ENCODE data around the gene OR13C3. TPM values are rescaled to one million over a fixed set of nuclear protein-coding genes. Genes with fewer than 3 reads are reported as not detected.

Gene OR13C3
- total RNA-seq, 2 experiments from 2014 or later: not detected

- BruUV-seq (replicated peaks): no TSS peak
- no peak for TF ChIP-seq EZH2phosphoT487 (IDR thresholded peaks at IDR 0.05; ENCODE audit: borderline replicate concordance, low read depth, low read length)
- H3K9me3 ChIP-seq (ENCODE audit: low read length): no peaks in the 10 kb centered on the region
- H3K4me3 ChIP-seq (ENCODE audit: low read depth, low read length, poor library complexity, severe bottlenecking): no peak overlapping the region
- H2AFZ ChIP-seq (ENCODE audit: low read length): no peak overlapping the region
- CTCF ChIA-PET (ENCODE audit: unreplicated experiment): no interaction called here
- H3K27ac ChIP-seq (ENCODE audit: low read depth, low read length, poor library complexity, severe bottlenecking): no peak overlapping the region
- intact Hi-C loops (cut with micrococcal nuclease; ENCODE audit: unreplicated experiment): no loop called here
- no peaks in the 10 kb centered on the region for H3K9me2 ChIP-seq (ENCODE audit: insufficient read depth, low read length)
- no peaks in the 10 kb centered on the region for H4K20me1 ChIP-seq (ENCODE audit: insufficient read depth, low read length)
- no peaks in the 10 kb centered on the region for H3K79me2 ChIP-seq (ENCODE audit: insufficient read depth, low read depth, low read length)
- H3K4me1 ChIP-seq (ENCODE audit: insufficient read depth, low read length, poor library complexity, severe bottlenecking): no peaks in the 10 kb centered on the region
- POLR2A ChIA-PET: interaction anchor here (0.6 kb wide), 1 partner anchor 78 kb away, joined by 4 read pairs; no protein-coding TSS in a partner anchor
- H3K36me3 ChIP-seq (ENCODE audit: insufficient read depth, low read length): no peaks in the 10 kb centered on the region
- H3K4me2 ChIP-seq (ENCODE audit: low read length): no peak overlapping the region
- no peak for DNase-seq (ENCODE audit: low spot score)
Measured at GRCh38 chr9:104553261-104553660, 16.6 kb upstream of the OR13C3 start.

DNA sequence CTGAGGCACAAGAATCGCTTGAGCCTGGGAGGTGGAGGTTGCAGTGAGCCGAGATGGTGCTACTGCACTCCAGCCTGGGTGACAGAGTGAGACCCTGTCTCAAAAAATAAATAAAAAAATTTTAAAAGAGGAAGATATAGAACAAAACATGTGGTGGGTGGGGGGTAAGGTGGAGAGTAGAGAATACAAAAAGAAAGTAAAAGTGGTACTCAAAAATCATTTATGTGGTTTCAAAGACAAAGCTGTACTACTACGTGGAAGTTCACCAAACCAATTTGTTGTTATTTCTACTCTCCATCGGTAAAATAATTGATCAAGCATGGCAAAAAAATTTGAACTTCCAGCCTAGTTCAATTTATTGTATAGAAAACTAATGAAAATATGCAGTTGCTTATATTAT lies 8.0 kb upstream of the OR13C3 start:
- CTCF ChIA-PET (ENCODE audit: unreplicated experiment): no interaction called here
- no TSS peak for BruUV-seq (replicated peaks)
- no peak overlapping the region for H3K4me3 ChIP-seq (ENCODE audit: low read depth, low read length, poor library complexity, severe bottlenecking)
- POLR2A ChIA-PET: interaction anchor here (0.9 kb wide), 1 partner anchor 19 kb away, joined by 3 read pairs; no protein-coding TSS in a partner anchor
- no peak overlapping the region for H2AFZ ChIP-seq (ENCODE audit: low read length)
- no peak overlapping the region for H3K27ac ChIP-seq (ENCODE audit: low read depth, low read length, poor library complexity, severe bottlenecking)
- no peaks in the 10 kb centered on the region for H4K20me1 ChIP-seq (ENCODE audit: insufficient read depth, low read length)
- no peaks in the 10 kb centered on the region for H3K4me1 ChIP-seq (ENCODE audit: insufficient read depth, low read length, poor library complexity, severe bottlenecking)
- no peaks in the 10 kb centered on the region for H3K9me3 ChIP-seq (ENCODE audit: low read length)
- intact Hi-C loops (cut with micrococcal nuclease; ENCODE audit: unreplicated experiment): no loop called here
- H3K79me2 ChIP-seq (ENCODE audit: insufficient read depth, low read depth, low read length): no peaks in the 10 kb centered on the region
- no peak overlapping the region for H3K4me2 ChIP-seq (ENCODE audit: low read length)
- no peak for TF ChIP-seq EZH2phosphoT487 (IDR thresholded peaks at IDR 0.05; ENCODE audit: borderline replicate concordance, low read depth, low read length)
- TF ChIP-seq, protein P1, sequence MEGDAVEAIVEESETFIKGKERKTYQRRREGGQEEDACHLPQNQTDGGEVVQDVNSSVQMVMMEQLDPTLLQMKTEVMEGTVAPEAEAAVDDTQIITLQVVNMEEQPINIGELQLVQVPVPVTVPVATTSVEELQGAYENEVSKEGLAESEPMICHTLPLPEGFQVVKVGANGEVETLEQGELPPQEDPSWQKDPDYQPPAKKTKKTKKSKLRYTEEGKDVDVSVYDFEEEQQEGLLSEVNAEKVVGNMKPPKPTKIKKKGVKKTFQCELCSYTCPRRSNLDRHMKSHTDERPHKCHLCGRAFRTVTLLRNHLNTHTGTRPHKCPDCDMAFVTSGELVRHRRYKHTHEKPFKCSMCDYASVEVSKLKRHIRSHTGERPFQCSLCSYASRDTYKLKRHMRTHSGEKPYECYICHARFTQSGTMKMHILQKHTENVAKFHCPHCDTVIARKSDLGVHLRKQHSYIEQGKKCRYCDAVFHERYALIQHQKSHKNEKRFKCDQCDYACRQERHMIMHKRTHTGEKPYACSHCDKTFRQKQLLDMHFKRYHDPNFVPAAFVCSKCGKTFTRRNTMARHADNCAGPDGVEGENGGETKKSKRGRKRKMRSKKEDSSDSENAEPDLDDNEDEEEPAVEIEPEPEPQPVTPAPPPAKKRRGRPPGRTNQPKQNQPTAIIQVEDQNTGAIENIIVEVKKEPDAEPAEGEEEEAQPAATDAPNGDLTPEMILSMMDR (conservative IDR thresholded peaks at IDR 0.05; ENCODE audit: low read length): no peak
- no peak for DNase-seq (ENCODE audit: low spot score)
- H3K36me3 ChIP-seq (ENCODE audit: insufficient read depth, low read length): no peaks in the 10 kb centered on the region
- no peaks in the 10 kb centered on the region for H3K9me2 ChIP-seq (ENCODE audit: insufficient read depth, low read length)

- CTCF ChIA-PET (ENCODE audit: unreplicated experiment): no interaction called here
- Histone ChIP-seq H3K27ac (ENCODE audit: low read depth, low read length, poor library complexity, severe bottlenecking) (no peak overlapping the region), H3K79me2 (ENCODE audit: insufficient read depth, low read depth, low read length) (no peaks in the 10 kb centered on the region), H2AFZ (ENCODE audit: low read length) (no peak overlapping the region), H3K4me1 (ENCODE audit: insufficient read depth, low read length, poor library complexity, severe bottlenecking) (no peaks in the 10 kb centered on the region), H3K36me3 (ENCODE audit: insufficient read depth, low read length) (no peaks in the 10 kb centered on the region), H3K9me2 (ENCODE audit: insufficient read depth, low read length) (no peaks in the 10 kb centered on the region), H4K20me1 (ENCODE audit: insufficient read depth, low read length) (no peaks in the 10 kb centered on the region), H3K4me2 (ENCODE audit: low read length) (no peak overlapping the region), H3K4me3 (ENCODE audit: low read depth, low read length, poor library complexity, severe bottlenecking) (no peak overlapping the region), H3K9me3 (ENCODE audit: low read length) (no peaks in the 10 kb centered on the region)
- no peak for DNase-seq (ENCODE audit: low spot score)
- BruUV-seq (replicated peaks): no TSS peak
- TF ChIP-seq, protein P1 (conservative IDR thresholded peaks at IDR 0.05; ENCODE audit: low read length): no peak
- TF ChIP-seq EZH2phosphoT487 (IDR thresholded peaks at IDR 0.05; ENCODE audit: borderline replicate concordance, low read depth, low read length): no peak
- POLR2A ChIA-PET: interaction anchor here (0.6 to 0.7 kb wide), 2 partner anchors 755 to 802 kb away, joined by 4 to 12 read pairs; no protein-coding TSS in a partner anchor
- intact Hi-C loops (cut with micrococcal nuclease; ENCODE audit: unreplicated experiment): no loop called here
Measured at GRCh38 chr9:104539275-104539674, 2.6 kb upstream of the OR13C3 start.

All from OCI-LY7 (cell line).